Measurements from ENCODE around the gene BCAP31.
"Not testable (repeated sequence)": the region's sequence is repeated elsewhere in the genome, so short reads cannot be mapped to it uniquely, and the experiment has no call there.

The BCAP31 gene

DNA sequence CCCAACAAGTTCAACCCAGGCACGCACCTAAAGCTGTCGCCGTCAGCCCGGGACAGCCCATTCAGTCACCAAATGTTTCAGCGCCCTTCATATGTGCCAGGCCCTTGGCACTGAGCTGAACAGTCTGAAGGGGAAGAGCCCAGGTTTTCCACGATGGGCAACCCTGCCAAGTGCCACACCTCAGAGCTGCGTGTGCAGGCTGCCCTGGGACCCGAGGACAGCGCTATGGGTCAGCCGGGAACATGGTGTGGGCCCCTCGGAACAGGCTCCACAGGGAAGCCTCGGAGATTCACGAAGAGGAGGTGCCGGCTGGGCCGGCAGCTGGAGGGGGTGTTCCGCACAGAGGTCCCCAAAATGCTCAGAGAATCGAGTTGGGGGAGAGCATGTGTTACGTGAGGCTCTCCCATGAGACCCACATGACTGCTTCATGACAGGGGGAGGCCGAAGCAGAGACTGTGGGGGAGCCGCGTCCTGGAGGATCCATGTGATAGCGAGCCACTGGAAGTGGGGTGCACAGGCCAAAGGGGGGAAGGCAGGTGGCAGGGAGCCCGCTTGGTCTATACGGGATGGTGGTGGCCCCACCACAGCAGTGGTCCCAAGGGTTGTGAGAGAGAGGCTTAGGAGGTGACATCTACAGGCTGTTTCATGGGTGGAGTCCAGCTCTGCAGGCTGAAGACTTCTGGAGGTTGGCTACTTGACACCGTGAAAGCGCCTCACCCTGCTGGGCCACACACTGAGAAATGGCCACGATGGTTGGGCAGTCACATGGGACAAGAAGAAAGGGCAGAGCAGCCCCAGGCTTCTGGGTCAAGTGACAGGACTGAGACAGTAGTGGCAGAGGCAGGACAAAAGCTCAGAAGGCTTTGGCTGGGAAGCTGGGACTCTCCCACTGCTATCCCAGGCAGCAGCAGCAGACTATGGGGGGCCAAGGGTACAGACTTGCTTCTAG is 14.2 kb downstream of the BCAP31 start:
- DNase-seq (ENCODE audit: low read depth in 2 of 2), result no peak

DNA sequence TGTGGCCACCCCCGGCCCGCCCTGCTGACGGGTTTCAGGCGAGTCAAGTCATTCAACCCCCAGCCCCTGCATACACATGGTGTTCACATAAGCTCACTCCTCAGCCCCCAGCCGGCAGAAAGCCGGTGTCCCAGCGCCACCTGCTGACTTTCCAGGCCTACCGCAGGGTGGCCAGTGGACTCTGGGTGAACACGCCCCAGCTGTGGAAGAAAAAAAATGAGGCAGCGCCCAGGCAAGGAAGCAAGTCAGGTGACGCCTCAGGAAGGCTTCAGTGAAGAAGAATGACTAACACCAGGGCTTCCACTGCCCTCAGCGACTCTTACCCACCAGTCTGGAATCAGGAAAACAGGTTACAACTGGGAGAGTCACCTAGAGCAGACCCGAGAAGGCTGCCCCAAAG is 15.8 kb downstream of the BCAP31 start:
- peak; percentile 12 to 15 for DNase-seq (ENCODE audit: low read depth in 2 of 2)

DNA sequence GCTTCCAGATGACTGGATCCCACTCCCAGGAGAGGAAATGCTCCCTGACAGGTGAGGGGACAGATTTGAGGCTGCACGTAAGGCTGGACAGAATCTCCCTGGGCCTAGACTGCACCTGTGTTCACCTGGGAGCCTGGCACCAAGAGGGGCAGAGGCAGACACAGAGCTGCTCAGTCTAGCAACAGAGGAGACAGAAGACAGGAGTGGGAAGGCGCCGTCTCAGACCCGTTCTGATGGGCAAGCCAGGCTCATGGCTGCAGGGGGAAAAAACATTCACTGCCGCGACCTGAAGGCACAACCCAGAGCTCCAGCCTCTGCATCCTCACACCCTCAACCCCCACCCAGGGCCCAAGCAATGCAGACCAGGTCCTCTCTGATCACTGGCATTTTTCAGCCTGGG is 16.8 kb downstream of the BCAP31 start:
- no peak for DNase-seq (ENCODE audit: low read depth in 2 of 2)

DNA sequence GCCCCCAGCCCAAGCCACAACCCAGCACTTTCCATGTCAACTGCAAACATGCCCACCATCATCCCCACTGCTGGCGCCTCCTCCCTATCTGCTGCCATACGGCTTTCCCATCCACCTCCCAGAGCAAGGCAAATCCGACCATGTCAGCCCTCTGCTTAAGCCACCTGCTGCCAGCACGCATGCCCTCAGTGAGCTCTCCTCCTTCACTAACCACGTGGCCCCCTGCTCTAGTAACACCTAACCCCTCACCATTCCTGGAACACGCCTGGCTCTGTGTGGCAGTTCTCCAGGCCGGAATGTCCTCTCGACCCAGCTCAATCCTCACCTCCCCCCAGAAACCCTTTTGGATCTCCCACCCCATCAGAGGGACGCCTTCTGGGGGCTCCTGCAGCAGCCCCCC is 17.4 kb downstream of the BCAP31 start:
- no peak for DNase-seq (ENCODE audit: low read depth in 2 of 2)

DNA sequence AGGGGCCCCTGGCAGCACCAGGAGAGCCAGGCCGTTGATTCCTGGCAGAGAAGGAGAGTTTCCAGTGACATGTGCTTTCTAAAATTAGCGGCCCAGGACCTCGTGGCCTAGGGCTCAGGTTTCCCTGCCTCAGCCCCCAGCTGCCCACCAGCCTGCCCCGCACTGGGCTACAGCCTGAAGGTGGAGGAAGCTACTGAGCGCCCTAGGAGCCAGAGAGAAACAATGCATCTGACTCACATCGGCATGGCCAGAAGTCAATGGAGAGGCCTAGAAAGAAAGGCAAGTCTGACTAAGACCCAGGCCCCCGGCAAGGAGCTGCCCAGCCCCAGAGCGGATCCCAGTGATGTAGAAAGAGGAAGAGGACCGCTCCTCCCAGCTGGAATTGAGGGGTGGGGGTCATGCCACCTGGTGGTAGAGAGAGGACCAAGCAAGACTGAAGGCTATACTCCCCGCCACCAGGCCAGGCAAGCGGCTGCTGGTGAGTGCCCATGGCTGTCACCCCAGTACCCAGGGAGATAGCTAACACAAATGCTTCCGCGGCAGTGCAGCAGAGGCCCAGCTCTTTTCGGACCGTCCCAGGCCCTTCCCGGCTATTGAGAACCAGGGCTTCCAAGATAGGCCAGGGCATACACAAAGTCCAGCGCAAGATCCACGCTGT is 18.7 kb downstream of the BCAP31 start:
- DNase-seq (ENCODE audit: low read depth in 2 of 2), result not testable (repeated sequence)

- not testable (repeated sequence) for DNase-seq (ENCODE audit: low read depth in 2 of 2)
Observed at GRCh38 chrX:153704631-153705402, 19.4 kb downstream of the BCAP31 start.

DNA sequence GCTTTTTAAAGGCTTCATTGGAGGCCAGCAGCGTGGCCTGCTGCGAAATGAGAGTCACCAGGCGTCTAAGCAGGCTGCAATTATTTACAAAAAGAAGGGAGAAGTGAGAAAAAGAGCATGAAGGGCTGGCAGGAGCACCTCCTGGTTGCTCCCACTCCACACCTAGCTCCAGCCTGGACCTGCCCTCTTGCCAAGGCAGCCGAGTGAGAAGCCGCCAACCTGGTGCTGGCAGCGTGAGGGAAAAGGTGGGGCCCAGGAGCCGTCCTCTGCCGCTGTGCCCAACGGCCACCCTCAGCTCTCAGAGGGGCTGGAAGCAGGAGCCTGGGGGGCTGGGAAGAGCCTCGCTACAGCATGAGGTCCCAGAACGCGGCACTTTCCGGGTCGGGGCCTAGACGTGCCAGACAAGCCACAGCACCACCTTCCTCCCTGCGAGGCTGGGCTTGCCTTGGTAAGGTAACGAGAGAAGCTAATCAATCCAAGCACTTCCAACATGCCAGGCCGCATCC is 20.1 kb downstream of the BCAP31 start:
- DNase-seq (ENCODE audit: low read depth in 2 of 2), result no peak

- no peak for DNase-seq (ENCODE audit: low read depth in 2 of 2)
Observed at GRCh38 chrX:153703036-153703370, 21.2 kb downstream of the BCAP31 start.

- DNase-seq (ENCODE audit: low read depth in 2 of 2), result no peak
Observed at GRCh38 chrX:153702336-153703035, 21.7 kb downstream of the BCAP31 start.

- DNase-seq (ENCODE audit: low read depth in 2 of 2), result no peak
Observed at GRCh38 chrX:153701706-153702105, 22.5 kb downstream of the BCAP31 start.

DNA sequence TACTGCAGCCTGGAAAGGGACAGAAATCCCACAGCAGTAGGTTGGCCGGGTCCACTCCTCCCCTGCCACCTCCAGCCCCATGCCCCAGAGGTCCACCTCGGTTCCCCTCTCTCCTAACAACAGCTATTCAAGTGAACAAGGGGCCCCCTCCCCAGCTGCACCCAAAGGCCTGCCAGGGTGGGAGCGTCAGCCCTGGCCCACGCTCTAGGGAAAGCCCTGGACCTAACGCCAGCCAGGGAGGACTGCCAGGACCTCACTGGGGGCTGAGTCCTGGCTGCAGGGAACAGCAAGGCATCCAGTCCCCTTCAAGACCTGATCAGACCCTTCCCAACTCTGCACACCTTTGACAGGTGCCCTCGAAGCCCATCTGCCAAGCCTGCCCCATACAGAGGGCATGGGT is 23.2 kb downstream of the BCAP31 start:
- DNase-seq (ENCODE audit: low read depth in 2 of 2), result no peak

- no peak for DNase-seq (ENCODE audit: low read depth in 2 of 2)
Observed at GRCh38 chrX:153700376-153700945, 23.7 kb downstream of the BCAP31 start.

DNA sequence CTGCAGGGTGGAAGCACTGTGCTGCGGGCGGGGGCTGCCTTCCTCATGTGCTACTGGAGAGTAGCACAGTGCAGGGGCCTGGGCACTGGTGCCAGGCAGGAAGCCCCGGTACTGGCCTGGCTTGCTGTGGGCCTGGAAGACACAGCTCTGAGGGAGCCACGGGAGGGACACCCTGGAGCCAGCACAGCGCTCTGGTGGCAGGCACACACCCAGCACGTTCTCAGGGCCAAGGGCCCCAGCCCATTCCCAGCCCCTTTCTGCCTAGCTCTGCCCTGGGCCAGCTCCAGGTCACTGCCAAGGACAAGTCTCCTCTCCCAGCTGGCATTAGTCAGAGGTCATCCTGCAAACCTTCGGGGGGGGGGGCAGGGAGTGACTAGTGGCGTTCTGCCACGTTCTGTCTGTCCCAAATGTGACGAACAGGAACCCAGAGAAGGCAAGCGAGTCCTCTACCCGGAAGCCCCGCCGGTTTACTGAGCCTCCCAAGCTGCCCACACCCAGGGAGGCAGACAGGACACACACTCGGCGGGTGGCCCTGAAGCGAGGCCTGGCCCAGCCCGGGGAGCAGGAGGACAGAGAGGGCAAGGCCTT is 24.3 kb downstream of the BCAP31 start:
- not testable (repeated sequence) for DNase-seq (ENCODE audit: low read depth in 2 of 2)

- DNase-seq (ENCODE audit: low read depth in 2 of 2), result not testable (repeated sequence)
Observed at GRCh38 chrX:153699210-153699783, 24.9 kb downstream of the BCAP31 start.

- no peak for DNase-seq (ENCODE audit: low read depth in 2 of 2)
Observed at GRCh38 chrX:153697924-153698865, 26.0 kb downstream of the BCAP31 start.

- not testable (repeated sequence) for DNase-seq (ENCODE audit: low read depth in 2 of 2)
Observed at GRCh38 chrX:153696986-153697722, 27.0 kb downstream of the BCAP31 start.

- not testable (repeated sequence) for DNase-seq (ENCODE audit: low read depth in 2 of 2)
Observed at GRCh38 chrX:153696538-153696937, 27.6 kb downstream of the BCAP31 start.

DNA sequence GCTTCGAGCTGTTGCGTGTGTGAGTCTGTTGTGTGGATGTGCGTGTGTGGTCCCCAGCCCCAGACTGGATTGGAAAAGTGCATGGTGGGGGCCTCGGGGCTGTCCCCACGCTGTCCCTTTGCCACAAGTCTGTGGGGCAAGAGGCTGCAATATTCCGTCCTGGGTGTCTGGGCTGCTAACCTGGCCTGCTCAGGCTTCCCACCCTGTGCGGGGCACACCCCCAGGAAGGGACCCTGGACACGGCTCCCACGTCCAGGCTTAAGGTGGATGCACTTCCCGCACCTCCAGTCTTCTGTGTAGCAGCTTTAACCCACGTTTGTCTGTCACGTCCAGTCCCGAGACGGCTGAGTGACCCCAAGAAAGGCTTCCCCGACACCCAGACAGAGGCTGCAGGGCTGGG is 28.1 kb downstream of the BCAP31 start:
- no peak for DNase-seq (ENCODE audit: low read depth in 2 of 2)
